GM06990 (cell line): ENCODE measurements around the gene TEX13D.

Experiments used
- DNase-seq: peaks from one replicate; pipeline ENCODE4 v3.0.0-alpha.2; 2011; ENCODE audit not compliant: insufficient read length; ENCODE audit errors: extremely low read depth
- H3K27me3 ChIP-seq: replicated peaks from 2 replicates; pipeline ENCODE4 v1.6.0; 2011; ENCODE audit warnings: low read length; ENCODE audit not compliant: control insufficient read depth, insufficient read depth
- H3K36me3 ChIP-seq: 2 replicates; pipeline ENCODE4 v1.5.1; 2011; ENCODE audit warnings: low read length; ENCODE audit not compliant: control insufficient read depth, insufficient read depth
- H3K4me3 ChIP-seq: replicated peaks from 2 replicates; pipeline ENCODE4 v1.5.1; 2011; ENCODE audit warnings: low read depth, mild to moderate bottlenecking, control low read depth, low read length
- CTCF ChIP-seq: IDR thresholded peaks from 2 replicates; pipeline ENCODE4 v1.5.1; 2011; ENCODE audit warnings: low read length, control low read depth, mild to moderate bottlenecking, inconsistent platforms; ENCODE audit not compliant: insufficient read depth, poor library complexity, severe bottlenecking

The TEX13D gene

GRCh38 chrX:124346117-124346876 is 13.8 kb downstream of the TEX13D start, which contains the start of gene SH2D1A:
Gene SH2D1A (plus strand): TSS chrX:124346563. CDS start chrX:124346643, 80 bp downstream.
- Histone ChIP-seq H3K27me3 (no peaks in the 10 kb centered on the region), H3K4me3 (no peak within 1 kb of the TSS), H3K36me3 (no peaks in the 10 kb centered on the region)
- no peak for DNase-seq
- TF ChIP-seq CTCF: no peak

- Histone ChIP-seq H3K36me3 (no peaks in the 10 kb centered on the region), H3K4me3 (no peak overlapping the region), H3K27me3 (no peaks in the 10 kb centered on the region)
- DNase-seq: no peak
- TF ChIP-seq CTCF: no peak
These were observed 14.4 kb downstream of the TEX13D start for GRCh38 chrX:124346877-124347241.

- no peak for TF ChIP-seq CTCF
- H3K4me3 ChIP-seq: no peak overlapping the region
- no peak for DNase-seq
- no peaks in the 10 kb centered on the region for H3K36me3 ChIP-seq
- no peaks in the 10 kb centered on the region for H3K27me3 ChIP-seq
These were observed 14.8 kb downstream of the TEX13D start for GRCh38 chrX:124347242-124347641.

GRCh38 chrX:124348182-124348581 is 15.7 kb downstream of the TEX13D start:
- H3K36me3 ChIP-seq: no peaks in the 10 kb centered on the region
- H3K27me3 ChIP-seq: no peaks in the 10 kb centered on the region
- DNase-seq: no peak
- no peak for TF ChIP-seq CTCF
- H3K4me3 ChIP-seq: no peak overlapping the region

- Histone ChIP-seq H3K27me3 (no peaks in the 10 kb centered on the region), H3K4me3 (no peak overlapping the region), H3K36me3 (no peaks in the 10 kb centered on the region)
- no peak for TF ChIP-seq CTCF
- DNase-seq: no peak
These were observed 16.5 kb downstream of the TEX13D start for GRCh38 chrX:124348885-124349453.

GRCh38 chrX:124354648-124355047 is 22.2 kb downstream of the TEX13D start:
- Histone ChIP-seq H3K4me3 (no peak overlapping the region), H3K27me3 (no peaks in the 10 kb centered on the region), H3K36me3 (no peaks in the 10 kb centered on the region)
- TF ChIP-seq CTCF: no peak
- DNase-seq: no peak
